Measurements from ENCODE around the gene INS.

DNA sequence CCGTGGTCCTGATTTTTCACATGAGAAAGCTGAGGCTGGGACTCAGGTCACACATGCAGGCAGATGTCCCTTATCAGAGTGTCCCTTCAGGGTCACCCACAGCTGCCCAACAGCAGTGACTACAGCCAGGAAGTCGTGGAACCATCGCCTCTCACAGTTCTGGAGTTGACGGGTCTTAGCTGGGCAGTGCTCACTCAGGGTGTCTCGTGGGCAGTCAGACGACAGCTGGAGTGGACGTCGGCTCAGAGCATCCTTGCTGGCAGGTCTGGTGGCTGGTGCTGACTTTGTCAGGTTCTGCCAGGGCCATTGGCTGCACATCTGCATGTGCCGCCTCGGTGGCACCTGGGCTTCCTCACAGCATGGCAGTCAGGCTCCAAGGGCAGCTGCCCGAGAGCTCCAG, 46.2 kb upstream of the INS start:
- TF ChIP-seq TAF1 (IDR thresholded peaks at IDR 0.05; ENCODE audit: low read depth, low read length) (no peak), CEBPB (IDR thresholded peaks at IDR 0.05; ENCODE audit: low read depth, low read length) (no peak), SRF (IDR thresholded peaks at IDR 0.05; ENCODE audit: low read depth, low read length) (no peak), SP1 (IDR thresholded peaks at IDR 0.05; ENCODE audit: low read depth, low read length) (no peak), POLR2AphosphoS5 (IDR thresholded peaks at IDR 0.05; ENCODE audit: low read depth, low read length) (no peak), PHF8 (conservative IDR thresholded peaks at IDR 0.05; ENCODE audit: low read depth, low read length) (no peak), POLR2A (IDR thresholded peaks at IDR 0.05; ENCODE audit: control extremely low read depth in 1 of 2, low read depth in 2 of 2, low read length in 2 of 2) (no peak), EP300 (IDR thresholded peaks at IDR 0.05; ENCODE audit: borderline replicate concordance in 1 of 2, low read depth in 2 of 2, low read length in 2 of 2) (no peak), CBX8 (IDR thresholded peaks at IDR 0.05; ENCODE audit: borderline replicate concordance, low read depth, low read length) (no peak)
- TF ChIP-seq, protein P1, sequence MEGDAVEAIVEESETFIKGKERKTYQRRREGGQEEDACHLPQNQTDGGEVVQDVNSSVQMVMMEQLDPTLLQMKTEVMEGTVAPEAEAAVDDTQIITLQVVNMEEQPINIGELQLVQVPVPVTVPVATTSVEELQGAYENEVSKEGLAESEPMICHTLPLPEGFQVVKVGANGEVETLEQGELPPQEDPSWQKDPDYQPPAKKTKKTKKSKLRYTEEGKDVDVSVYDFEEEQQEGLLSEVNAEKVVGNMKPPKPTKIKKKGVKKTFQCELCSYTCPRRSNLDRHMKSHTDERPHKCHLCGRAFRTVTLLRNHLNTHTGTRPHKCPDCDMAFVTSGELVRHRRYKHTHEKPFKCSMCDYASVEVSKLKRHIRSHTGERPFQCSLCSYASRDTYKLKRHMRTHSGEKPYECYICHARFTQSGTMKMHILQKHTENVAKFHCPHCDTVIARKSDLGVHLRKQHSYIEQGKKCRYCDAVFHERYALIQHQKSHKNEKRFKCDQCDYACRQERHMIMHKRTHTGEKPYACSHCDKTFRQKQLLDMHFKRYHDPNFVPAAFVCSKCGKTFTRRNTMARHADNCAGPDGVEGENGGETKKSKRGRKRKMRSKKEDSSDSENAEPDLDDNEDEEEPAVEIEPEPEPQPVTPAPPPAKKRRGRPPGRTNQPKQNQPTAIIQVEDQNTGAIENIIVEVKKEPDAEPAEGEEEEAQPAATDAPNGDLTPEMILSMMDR (IDR thresholded peaks at IDR 0.05; ENCODE audit: control extremely low read depth in 1 of 3, insufficient read depth in 1 of 3, low read depth in 1 of 3, low read length in 3 of 3): no peak

Measured in H1 (cell line).